ENCODE data around the gene PNPT1.

DNA sequence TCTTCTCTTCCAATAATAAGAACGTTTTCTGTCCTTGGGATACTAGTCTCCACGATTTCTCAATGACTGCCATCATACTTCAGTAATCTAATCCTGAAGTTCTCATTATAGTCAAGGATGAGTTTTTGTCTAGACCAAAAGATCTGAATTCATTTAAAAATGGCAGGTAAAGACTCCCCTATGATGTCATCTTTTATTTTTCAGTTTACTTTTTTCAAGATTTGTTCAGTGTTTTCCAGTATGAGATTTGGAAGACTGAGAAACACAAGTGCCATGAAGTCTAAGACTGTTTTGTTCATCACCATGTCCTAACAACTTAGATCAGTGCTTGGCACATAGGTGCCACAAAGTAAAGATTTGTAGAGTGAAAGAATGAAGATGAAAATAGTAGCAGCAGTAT lies 40.4 kb downstream of the PNPT1 start:
- TF ChIP-seq, protein P1, sequence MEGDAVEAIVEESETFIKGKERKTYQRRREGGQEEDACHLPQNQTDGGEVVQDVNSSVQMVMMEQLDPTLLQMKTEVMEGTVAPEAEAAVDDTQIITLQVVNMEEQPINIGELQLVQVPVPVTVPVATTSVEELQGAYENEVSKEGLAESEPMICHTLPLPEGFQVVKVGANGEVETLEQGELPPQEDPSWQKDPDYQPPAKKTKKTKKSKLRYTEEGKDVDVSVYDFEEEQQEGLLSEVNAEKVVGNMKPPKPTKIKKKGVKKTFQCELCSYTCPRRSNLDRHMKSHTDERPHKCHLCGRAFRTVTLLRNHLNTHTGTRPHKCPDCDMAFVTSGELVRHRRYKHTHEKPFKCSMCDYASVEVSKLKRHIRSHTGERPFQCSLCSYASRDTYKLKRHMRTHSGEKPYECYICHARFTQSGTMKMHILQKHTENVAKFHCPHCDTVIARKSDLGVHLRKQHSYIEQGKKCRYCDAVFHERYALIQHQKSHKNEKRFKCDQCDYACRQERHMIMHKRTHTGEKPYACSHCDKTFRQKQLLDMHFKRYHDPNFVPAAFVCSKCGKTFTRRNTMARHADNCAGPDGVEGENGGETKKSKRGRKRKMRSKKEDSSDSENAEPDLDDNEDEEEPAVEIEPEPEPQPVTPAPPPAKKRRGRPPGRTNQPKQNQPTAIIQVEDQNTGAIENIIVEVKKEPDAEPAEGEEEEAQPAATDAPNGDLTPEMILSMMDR (IDR thresholded peaks at IDR 0.05; ENCODE audit: extremely low read depth in 1 of 2, insufficient read depth in 1 of 2, low read depth in 1 of 2, low read length in 2 of 2), result no peak
- TF ChIP-seq POLR2A (IDR thresholded peaks at IDR 0.05; ENCODE audit: low read depth, low read length) (no peak), POLR2AphosphoS5 (IDR thresholded peaks at IDR 0.05; ENCODE audit: insufficient read depth, low read depth, low read length) (no peak), JUN (IDR thresholded peaks at IDR 0.05; ENCODE audit: borderline replicate concordance, insufficient read depth, insufficient read length, low read depth) (no peak), EZH2 (IDR thresholded peaks at IDR 0.05; ENCODE audit: borderline replicate concordance, low read depth, low read length, severe bottlenecking) (no peak)
- TF ChIP-seq, protein P2, sequence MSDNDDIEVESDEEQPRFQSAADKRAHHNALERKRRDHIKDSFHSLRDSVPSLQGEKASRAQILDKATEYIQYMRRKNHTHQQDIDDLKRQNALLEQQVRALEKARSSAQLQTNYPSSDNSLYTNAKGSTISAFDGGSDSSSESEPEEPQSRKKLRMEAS (IDR thresholded peaks at IDR 0.05; ENCODE audit: insufficient read depth, insufficient read length), result no peak
